ENCODE measurements around the gene CIART.
A peak's percentile ranks its signal among the peaks of the same experiment; 100 is the strongest.

CIART gene

GRCh38 chr1:150267896-150268295 is 14.5 kb upstream of the CIART start:
- H3K4me3 ChIP-seq (ENCODE audit: low read depth, low read length), result peak overlapping the region; percentile 95
- no peaks in the 10 kb centered on the region for H3K27me3 ChIP-seq (ENCODE audit: insufficient read depth, low read length)
- peaks cover 5 to 6% of the 10 kb centered on the region in 2 experiments for H3K4me1 ChIP-seq (ENCODE audit: control insufficient read depth in 1 of 2, insufficient read depth in 2 of 2, low read length in 2 of 2)
- H2BK5ac ChIP-seq (ENCODE audit: low read depth, low read length, poor library complexity), result no peak overlapping the region
- WGBS (ENCODE audit: extremely low coverage, insufficient coverage, insufficient read length), result no CpG with 5 or more reads among the region's 6 CpGs
- peaks cover 10% of the 10 kb centered on the region for H3K79me2 ChIP-seq (ENCODE audit: control insufficient read depth, insufficient read depth, low read length, poor library complexity)
- peak overlapping the region; percentile 8 for H4K12ac ChIP-seq (ENCODE audit: low read depth, low read length)
- peak overlapping the region; percentile 84 for H4K91ac ChIP-seq (ENCODE audit: low read depth, low read length)
- H3K27ac ChIP-seq (ENCODE audit: low read depth, low read length), result no peak overlapping the region
- H4K8ac ChIP-seq (ENCODE audit: low read depth, low read length), result peak overlapping the region; percentile 92
- peak overlapping the region; percentile 88 for H3K4me2 ChIP-seq (ENCODE audit: low read length)
- peaks cover 13 to 25% of the 10 kb centered on the region in 2 experiments for H3K36me3 ChIP-seq (ENCODE audit: control insufficient read depth in 1 of 2, insufficient read depth in 2 of 2, low read length in 2 of 2)
- H2BK120ac ChIP-seq (ENCODE audit: insufficient read depth, low read length, poor library complexity), result no peak overlapping the region
- no peak overlapping the region for H3K18ac ChIP-seq (ENCODE audit: low read length)
- H3K4ac ChIP-seq (ENCODE audit: low read depth, low read length), result peak overlapping the region; percentile 92
- no peaks in the 10 kb centered on the region for H3K9me3 ChIP-seq (ENCODE audit: insufficient read depth, low read depth, low read length)
- no peak for DNase-seq
- H2AK5ac ChIP-seq (ENCODE audit: low read length), result no peak overlapping the region
- no peak overlapping the region for H3K23ac ChIP-seq (ENCODE audit: low read length)
- peak overlapping the region; percentile 97 for H3K9ac ChIP-seq (ENCODE audit: low read length)
- H3K79me1 ChIP-seq (ENCODE audit: low read length), result peaks cover 5% of the 10 kb centered on the region
- H2BK12ac ChIP-seq (ENCODE audit: low read length), result no peak overlapping the region
- no peak overlapping the region for H2AFZ ChIP-seq (ENCODE audit: insufficient read depth, low read length, poor library complexity)
- no peak overlapping the region for H3K14ac ChIP-seq (ENCODE audit: low read length)

GRCh38 chr1:150268340-150268704 is 14.0 kb upstream of the CIART start:
- WGBS (ENCODE audit: extremely low coverage, insufficient coverage, insufficient read length), result no CpG with 5 or more reads among the region's 21 CpGs
- H3K4me2 ChIP-seq (ENCODE audit: low read length), result peak overlapping the region; percentile 88
- peaks cover 10% of the 10 kb centered on the region for H3K79me2 ChIP-seq (ENCODE audit: control insufficient read depth, insufficient read depth, low read length, poor library complexity)
- H3K4ac ChIP-seq (ENCODE audit: low read depth, low read length), result peak overlapping the region; percentile 92
- peak overlapping the region; percentile 87 for H3K14ac ChIP-seq (ENCODE audit: low read length)
- H3K9ac ChIP-seq (ENCODE audit: low read length), result peak overlapping the region; percentile 97
- peaks cover 5 to 6% of the 10 kb centered on the region in 2 experiments for H3K4me1 ChIP-seq (ENCODE audit: control insufficient read depth in 1 of 2, insufficient read depth in 2 of 2, low read length in 2 of 2)
- H3K18ac ChIP-seq (ENCODE audit: low read length), result peak overlapping the region; percentile 86
- H4K8ac ChIP-seq (ENCODE audit: low read depth, low read length), result peak overlapping the region; percentile 92
- H2AFZ ChIP-seq (ENCODE audit: insufficient read depth, low read length, poor library complexity), result peak overlapping the region; percentile 77
- H3K23ac ChIP-seq (ENCODE audit: low read length), result no peak overlapping the region
- peaks cover 13 to 25% of the 10 kb centered on the region in 2 experiments for H3K36me3 ChIP-seq (ENCODE audit: control insufficient read depth in 1 of 2, insufficient read depth in 2 of 2, low read length in 2 of 2)
- peak overlapping the region; percentile 84 for H4K91ac ChIP-seq (ENCODE audit: low read depth, low read length)
- no peaks in the 10 kb centered on the region for H3K27me3 ChIP-seq (ENCODE audit: insufficient read depth, low read length)
- H3K4me3 ChIP-seq (ENCODE audit: low read depth, low read length), result peak overlapping the region; percentile 95
- peak overlapping the region; percentile 62 for H2BK120ac ChIP-seq (ENCODE audit: insufficient read depth, low read length, poor library complexity)
- H2AK5ac ChIP-seq (ENCODE audit: low read length), result peak overlapping the region; percentile 36
- peak overlapping the region; percentile 51 for H3K27ac ChIP-seq (ENCODE audit: low read depth, low read length)
- peak overlapping the region; percentile 68 for H4K12ac ChIP-seq (ENCODE audit: low read depth, low read length)
- H2BK5ac ChIP-seq (ENCODE audit: low read depth, low read length, poor library complexity), result peak overlapping the region; percentile 65
- peak; percentile 18 to 45 for DNase-seq
- H3K9me3 ChIP-seq (ENCODE audit: insufficient read depth, low read depth, low read length), result no peaks in the 10 kb centered on the region
- H2BK12ac ChIP-seq (ENCODE audit: low read length), result no peak overlapping the region
- H3K79me1 ChIP-seq (ENCODE audit: low read length), result peaks cover 5% of the 10 kb centered on the region

GRCh38 chr1:150268705-150269403 is 13.5 kb upstream of the CIART start, which contains the start of gene APH1A:
Gene APH1A (minus strand): TSS chr1:150269016. CDS start chr1:150268810, 206 bp downstream.
- WGBS (ENCODE audit: extremely low coverage, insufficient coverage, insufficient read length), result no CpG with 5 or more reads among the region's 49 CpGs
- H3K36me3 ChIP-seq (ENCODE audit: control insufficient read depth in 1 of 2, insufficient read depth in 2 of 2, low read length in 2 of 2), result peaks cover 13 to 25% of the 10 kb centered on the region in 2 experiments
- peaks cover 5% of the 10 kb centered on the region for H3K79me1 ChIP-seq (ENCODE audit: low read length)
- H3K14ac ChIP-seq (ENCODE audit: low read length), result peak within 1 kb of the TSS; percentile 87
- H2BK120ac ChIP-seq (ENCODE audit: insufficient read depth, low read length, poor library complexity), result peak within 1 kb of the TSS; percentile 62
- peak within 1 kb of the TSS; percentile 86 for H3K18ac ChIP-seq (ENCODE audit: low read length)
- H3K9me3 ChIP-seq (ENCODE audit: insufficient read depth, low read depth, low read length), result no peaks in the 10 kb centered on the region
- H4K12ac ChIP-seq (ENCODE audit: low read depth, low read length), result peak within 1 kb of the TSS; percentile 68
- H3K4me2 ChIP-seq (ENCODE audit: low read length), result peak within 1 kb of the TSS; percentile 88
- H3K4me1 ChIP-seq (ENCODE audit: control insufficient read depth in 1 of 2, insufficient read depth in 2 of 2, low read length in 2 of 2), result peaks cover 5 to 6% of the 10 kb centered on the region in 2 experiments
- peak within 1 kb of the TSS; percentile 92 for H3K4ac ChIP-seq (ENCODE audit: low read depth, low read length)
- H2BK12ac ChIP-seq (ENCODE audit: low read length), result no peak within 1 kb of the TSS
- no peaks in the 10 kb centered on the region for H3K27me3 ChIP-seq (ENCODE audit: insufficient read depth, low read length)
- H3K9ac ChIP-seq (ENCODE audit: low read length), result peak within 1 kb of the TSS; percentile 97
- H2AK5ac ChIP-seq (ENCODE audit: low read length), result peak within 1 kb of the TSS; percentile 36
- peak within 1 kb of the TSS; percentile 65 for H2BK5ac ChIP-seq (ENCODE audit: low read depth, low read length, poor library complexity)
- H4K91ac ChIP-seq (ENCODE audit: low read depth, low read length), result peak within 1 kb of the TSS; percentile 84
- peak within 1 kb of the TSS; percentile 77 for H2AFZ ChIP-seq (ENCODE audit: insufficient read depth, low read length, poor library complexity)
- peak within 1 kb of the TSS; percentile 51 for H3K27ac ChIP-seq (ENCODE audit: low read depth, low read length)
- peak within 1 kb of the TSS; percentile 95 for H3K4me3 ChIP-seq (ENCODE audit: low read depth, low read length)
- H3K79me2 ChIP-seq (ENCODE audit: control insufficient read depth, insufficient read depth, low read length, poor library complexity), result peaks cover 10% of the 10 kb centered on the region
- H4K8ac ChIP-seq (ENCODE audit: low read depth, low read length), result peak within 1 kb of the TSS; percentile 92
- no peak within 1 kb of the TSS for H3K23ac ChIP-seq (ENCODE audit: low read length)
- DNase-seq, result peak; percentile 88 to 91

GRCh38 chr1:150269451-150269850 is 12.9 kb upstream of the CIART start:
- H3K4me2 ChIP-seq (ENCODE audit: low read length), result peak overlapping the region; percentile 88
- peak overlapping the region; percentile 73 for H4K8ac ChIP-seq (ENCODE audit: low read depth, low read length)
- no peak overlapping the region for H2AFZ ChIP-seq (ENCODE audit: insufficient read depth, low read length, poor library complexity)
- H3K14ac ChIP-seq (ENCODE audit: low read length), result no peak overlapping the region
- no peak overlapping the region for H4K91ac ChIP-seq (ENCODE audit: low read depth, low read length)
- WGBS (ENCODE audit: extremely low coverage, insufficient coverage, insufficient read length), result no CpG with 5 or more reads among the region's 10 CpGs
- no peak overlapping the region for H3K4me3 ChIP-seq (ENCODE audit: low read depth, low read length)
- H3K79me2 ChIP-seq (ENCODE audit: control insufficient read depth, insufficient read depth, low read length, poor library complexity), result peaks cover 10% of the 10 kb centered on the region
- no peak overlapping the region for H2BK5ac ChIP-seq (ENCODE audit: low read depth, low read length, poor library complexity)
- H3K27ac ChIP-seq (ENCODE audit: low read depth, low read length), result peak overlapping the region; percentile 12
- H3K27me3 ChIP-seq (ENCODE audit: insufficient read depth, low read length), result no peaks in the 10 kb centered on the region
- H3K18ac ChIP-seq (ENCODE audit: low read length), result no peak overlapping the region
- H4K12ac ChIP-seq (ENCODE audit: low read depth, low read length), result peak overlapping the region; percentile 32
- H2BK120ac ChIP-seq (ENCODE audit: insufficient read depth, low read length, poor library complexity), result no peak overlapping the region
- H2AK5ac ChIP-seq (ENCODE audit: low read length), result no peak overlapping the region
- H3K79me1 ChIP-seq (ENCODE audit: low read length), result peaks cover 5% of the 10 kb centered on the region
- peaks cover 5 to 6% of the 10 kb centered on the region in 2 experiments for H3K4me1 ChIP-seq (ENCODE audit: control insufficient read depth in 1 of 2, insufficient read depth in 2 of 2, low read length in 2 of 2)
- H3K9ac ChIP-seq (ENCODE audit: low read length), result no peak overlapping the region
- H3K36me3 ChIP-seq (ENCODE audit: control insufficient read depth in 1 of 2, insufficient read depth in 2 of 2, low read length in 2 of 2), result peaks cover 13 to 24% of the 10 kb centered on the region in 2 experiments
- no peak for DNase-seq
- no peak overlapping the region for H3K4ac ChIP-seq (ENCODE audit: low read depth, low read length)
- no peaks in the 10 kb centered on the region for H3K9me3 ChIP-seq (ENCODE audit: insufficient read depth, low read depth, low read length)
- H3K23ac ChIP-seq (ENCODE audit: low read length), result no peak overlapping the region
- H2BK12ac ChIP-seq (ENCODE audit: low read length), result no peak overlapping the region
